ENCODE measurements around the gene RIC3.

Gene RIC3

DNA sequence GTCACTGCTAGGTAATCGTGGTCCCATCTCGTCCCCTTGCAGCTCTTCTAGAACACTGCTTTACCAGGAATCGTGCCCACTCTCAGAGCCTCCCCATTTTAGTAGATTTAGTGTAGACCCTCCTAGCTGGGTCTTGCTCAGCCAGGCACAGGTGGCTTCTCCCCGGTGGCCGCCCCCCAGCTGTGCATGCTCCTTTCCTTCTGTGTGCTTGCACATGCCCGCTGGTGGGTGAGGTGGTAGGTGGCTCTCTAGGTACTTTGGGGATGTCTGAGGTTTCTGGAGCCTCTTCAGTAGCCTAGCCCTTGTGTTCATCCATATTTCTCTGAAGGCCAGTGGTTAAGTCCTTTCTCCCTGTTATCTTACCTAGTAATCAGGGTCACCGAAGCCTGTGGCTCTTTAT is 82.3 kb downstream of the RIC3 start:
- DNase-seq (ENCODE audit: low spot score): no peak

DNA sequence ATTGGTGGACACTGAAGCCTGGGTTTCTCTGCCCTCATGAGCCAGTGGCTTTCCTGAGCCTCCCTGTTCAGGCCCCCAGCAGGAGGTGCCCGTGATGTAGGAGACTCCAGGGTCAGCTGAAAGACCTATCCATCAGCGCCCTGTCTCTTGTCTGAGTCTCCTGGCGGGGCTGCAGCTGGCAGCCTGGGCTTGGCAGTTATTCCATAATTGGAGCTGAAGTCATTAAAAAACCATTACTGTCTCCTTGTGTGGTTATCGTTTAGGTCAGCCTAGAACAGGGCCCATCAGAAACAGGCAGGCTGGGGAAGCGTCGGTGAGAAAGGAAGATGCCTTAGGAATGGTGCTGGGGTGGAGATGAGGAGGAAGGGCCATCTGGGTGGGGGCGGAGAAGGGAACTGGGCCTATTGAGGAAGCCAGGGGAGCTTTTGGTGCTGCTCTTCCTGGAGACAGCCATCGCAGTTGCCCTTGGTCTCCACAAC is 82.8 kb downstream of the RIC3 start:
- no peak for DNase-seq (ENCODE audit: low spot score)

DNA sequence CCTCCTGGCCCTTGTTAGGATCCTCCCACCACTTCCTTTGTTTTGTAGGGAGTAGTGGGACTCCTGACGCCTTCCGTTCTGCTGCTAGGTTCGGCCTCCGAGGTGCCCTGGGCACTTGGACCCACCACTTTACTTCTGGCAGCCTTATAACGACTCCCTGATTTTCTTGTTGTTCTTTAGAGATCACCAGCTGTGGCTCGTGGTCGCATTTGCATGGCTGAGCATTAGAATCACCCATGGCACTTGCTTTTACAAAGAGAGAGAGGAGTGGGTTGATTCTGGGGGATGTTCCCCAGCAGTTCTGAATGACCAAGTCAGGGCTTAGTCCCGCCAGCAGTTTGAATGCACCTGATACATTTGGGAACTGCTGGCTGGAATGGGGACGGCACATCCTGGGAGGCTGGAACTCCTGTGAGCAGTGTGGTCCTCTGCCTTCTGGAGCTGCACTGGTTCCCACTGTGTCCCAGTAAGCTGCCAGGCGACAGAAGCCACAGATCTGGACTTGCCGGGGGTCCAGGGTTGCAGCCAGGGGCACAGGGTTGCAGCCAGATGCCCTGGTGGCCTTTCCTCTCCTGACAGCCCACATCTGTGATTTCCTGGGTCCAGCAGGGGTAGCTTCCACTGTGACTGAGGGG is 83.7 kb downstream of the RIC3 start:
- no peak for DNase-seq (ENCODE audit: low spot score)

DNA sequence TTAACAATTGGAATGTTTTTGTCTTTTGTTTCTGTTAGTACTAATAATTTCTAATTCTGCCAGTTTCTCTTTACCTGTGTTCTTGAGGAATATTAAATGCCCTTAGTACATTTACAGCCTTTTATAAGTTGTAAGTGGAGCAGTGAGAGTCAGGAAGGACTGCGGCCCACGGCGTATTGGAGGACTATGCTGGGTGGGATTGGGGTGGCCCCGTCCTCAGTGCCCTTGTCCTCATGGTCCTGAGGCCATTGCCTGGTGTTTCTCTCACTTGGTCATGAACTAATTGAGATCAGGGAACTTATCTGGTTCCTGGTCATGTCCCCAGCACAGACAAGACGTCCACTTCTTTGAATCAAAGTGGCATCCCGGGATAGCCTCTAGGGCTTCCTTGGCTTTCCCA is 84.5 kb downstream of the RIC3 start:
- DNase-seq (ENCODE audit: low spot score): no peak

DNA sequence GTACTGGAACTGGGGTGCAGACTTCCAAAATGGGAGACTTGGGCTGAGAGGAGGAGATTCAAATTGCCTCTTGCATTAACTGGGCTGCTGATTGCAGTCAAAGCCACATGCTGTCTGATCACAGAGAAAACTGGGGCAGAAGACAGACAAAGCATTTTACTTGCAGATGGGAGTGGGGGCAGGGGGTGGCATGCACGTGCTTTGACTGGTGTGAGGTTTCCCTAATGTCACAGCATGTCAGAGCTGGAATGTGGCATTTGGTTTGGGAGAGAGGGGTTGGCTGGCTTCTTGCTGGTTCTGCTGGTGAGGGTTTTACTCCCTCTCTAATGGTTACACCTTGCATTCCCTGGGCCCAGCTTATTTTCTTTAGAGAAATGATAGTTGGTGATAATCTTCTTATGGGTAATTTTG is 84.9 kb downstream of the RIC3 start:
- no peak for DNase-seq (ENCODE audit: low spot score)

DNA sequence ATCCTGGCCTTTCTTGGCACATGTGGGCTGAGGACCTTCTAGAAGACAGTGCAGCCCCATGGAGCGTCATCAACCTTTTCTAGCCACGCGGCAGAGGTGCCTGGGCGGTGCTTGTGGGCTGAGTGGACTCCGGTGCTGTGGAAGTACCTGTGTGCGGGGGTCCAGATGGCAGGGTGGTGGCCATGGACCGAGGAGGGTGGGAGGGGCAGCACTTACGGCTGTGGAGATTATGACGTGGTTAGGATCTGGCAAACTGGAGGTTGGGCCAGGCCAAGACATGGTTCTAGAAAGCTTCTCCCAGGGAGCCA is 85.8 kb downstream of the RIC3 start:
- no peak for DNase-seq (ENCODE audit: low spot score)

DNA sequence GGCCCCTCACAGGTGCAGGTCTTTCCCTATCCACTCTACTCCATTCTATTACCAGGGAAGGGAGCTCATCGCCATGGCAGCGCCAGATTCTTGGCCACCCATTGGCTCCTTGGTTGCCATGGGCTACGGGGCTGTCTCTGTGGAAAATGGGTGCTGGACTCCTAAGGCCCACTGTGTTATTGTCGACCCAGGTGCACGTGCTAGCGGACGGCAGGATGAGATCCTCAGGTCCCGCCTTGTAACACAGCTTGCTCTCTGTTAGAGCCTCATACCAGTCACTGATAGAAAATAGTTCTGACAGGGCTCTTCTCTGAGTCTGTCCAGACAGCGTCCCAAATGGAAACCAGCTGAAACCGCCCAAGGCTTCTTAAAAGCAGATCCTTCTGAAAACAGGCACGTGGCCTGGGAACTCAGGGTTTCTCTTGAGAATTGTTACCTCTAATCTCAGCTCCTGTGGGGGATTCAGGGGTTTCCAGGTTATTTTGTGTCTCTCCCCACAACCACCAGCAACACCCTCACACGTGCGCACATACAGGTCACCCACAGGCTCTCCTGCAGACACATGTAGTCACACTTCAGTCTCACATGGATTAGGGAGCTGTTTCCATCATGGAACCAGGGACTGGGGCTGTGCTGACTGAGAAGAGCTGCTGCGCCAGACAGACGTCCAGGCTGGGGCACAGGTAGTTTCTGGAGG is 86.3 kb downstream of the RIC3 start:
- peak; percentile 54 for DNase-seq (ENCODE audit: low spot score)

DNA sequence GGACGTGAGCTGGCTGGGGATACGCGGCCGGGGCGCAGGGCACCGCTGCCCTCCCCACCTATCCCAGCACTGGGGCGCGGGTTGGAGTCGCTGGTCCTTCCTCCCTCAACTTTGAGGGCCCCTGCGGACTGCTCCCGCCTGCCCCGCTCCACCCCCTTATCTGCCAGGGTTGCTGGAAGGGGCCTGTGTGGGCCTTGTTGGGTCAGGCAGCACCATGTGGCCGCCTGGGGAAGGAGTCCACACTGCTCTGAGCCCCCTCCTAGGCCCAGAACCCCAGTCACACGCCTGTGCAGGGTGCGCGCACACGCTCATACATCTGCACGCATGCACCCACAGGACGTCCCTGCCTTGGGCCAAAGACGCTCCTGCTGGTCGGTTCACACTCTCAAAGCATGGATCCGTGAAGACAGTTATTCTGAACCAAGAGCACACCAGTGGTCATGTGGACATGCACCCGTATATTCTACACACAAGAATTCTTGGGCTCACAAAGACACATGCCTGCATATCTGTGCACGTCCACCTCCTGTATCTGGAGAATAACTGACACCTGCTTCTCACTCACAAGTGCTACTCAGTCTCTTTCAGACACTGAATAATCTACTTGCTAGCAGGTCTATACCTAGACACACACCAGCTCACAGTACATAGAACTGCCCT is 87.1 kb downstream of the RIC3 start:
- DNase-seq (ENCODE audit: low spot score): peak; percentile 47

DNA sequence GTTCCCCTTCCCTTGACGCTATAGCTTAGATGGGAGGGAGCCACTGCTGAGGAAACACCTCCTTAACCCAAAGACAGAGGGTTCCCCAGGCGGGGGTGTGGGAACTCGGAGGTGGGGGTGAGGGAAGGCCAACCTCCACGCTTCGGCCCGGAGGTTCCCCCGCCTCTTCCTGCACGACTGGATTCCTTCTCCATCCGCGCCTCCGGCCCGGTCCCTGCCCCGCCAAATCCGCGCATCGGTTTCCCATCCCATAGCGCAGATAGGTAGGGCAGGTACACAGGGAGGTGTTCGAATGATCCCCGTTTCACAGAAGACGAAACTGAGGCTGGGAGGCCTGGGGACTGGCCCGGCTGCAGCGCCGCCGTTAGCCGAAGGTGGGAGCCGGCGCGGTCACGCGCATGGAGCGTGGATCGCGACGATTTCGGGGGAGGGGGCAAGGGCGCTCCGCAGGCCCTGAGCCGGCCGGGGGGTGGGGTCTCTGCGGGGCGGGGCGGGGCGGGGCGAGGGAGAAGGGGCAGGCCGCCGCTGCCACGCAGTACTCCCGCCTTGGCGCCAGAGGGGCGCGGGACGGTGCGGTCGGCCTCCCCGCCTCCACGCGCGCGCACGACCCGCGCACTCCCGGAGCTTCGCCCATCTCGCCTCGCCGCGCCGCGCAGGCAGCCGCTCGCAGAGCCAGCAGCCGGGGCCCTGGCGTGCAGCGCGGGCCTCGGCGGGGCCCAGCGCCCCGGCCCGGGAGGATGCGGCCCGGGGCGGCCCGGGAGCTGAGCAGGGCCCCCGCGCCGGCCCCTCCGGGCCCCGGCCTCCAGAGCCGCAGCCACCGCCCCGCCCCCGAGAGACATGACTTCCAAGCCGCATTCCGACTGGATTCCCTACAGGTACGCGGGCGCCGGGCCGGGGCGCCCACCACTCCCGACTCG is 87.9 kb downstream of the RIC3 start, which contains the start of gene TUB:
TSS of gene TUB (plus strand) at position 538 of the 917 bp plus-strand sequence. CDS start at position 838, 300 bp downstream.
- DNase-seq (ENCODE audit: low spot score): peak; percentile 87

DNA sequence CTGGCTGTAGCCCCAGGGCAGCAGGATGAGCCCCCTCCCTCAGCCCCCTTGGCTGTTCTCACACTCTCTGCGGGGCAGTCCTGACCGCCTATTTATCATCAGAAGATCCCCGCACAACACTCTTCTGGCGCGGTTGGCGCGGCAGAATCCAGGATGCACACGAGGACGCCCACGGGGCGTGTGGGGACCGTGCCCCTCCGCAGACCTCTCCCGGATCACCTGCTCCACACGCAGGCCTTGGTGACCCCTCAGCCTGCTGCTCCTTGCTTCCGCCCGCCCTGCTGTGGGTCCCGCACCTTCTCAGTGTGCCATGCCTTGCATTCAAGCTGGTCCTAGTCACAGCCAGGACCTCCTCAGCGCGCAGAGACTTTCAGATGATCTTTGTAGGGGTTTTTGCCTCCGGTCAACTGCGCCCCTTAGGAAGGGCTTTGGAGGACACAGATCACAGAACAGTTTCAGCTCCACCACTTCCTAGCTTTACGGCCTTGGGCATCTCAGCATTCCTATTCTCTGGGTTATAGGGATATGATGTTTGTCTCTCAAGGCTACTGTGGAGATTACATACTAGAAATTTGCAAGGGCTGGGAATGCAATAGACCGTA is 88.7 kb downstream of the RIC3 start:
- DNase-seq (ENCODE audit: low spot score): no peak

DNA sequence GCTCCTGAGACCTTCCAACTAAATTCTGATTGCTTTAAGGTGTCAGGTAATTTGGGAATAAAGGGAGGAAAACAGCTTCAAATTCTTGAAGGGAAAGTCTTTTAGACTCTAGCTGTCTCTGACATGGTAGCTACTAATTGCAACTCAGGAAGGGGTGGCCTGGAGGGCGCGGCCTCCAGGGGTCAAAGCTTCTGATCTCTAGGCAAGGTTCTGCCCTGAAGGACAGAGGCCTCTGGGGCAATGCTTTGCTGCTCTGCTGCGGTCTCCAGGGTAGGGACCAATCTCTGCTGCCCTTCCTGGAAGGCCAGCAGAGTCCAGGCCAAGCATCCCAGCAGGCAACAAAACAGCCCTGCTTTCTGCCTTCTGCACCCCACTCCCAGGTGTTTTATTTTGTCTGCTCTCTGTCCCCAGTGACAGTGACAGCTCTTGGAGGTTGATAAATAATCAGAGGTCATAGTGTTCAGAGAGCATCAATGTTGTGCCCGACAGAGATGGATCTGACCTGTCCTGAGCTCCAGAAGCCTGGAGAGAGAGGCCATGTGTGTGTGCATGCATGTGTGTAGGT is 89.6 kb downstream of the RIC3 start:
- DNase-seq (ENCODE audit: low spot score): no peak

DNA sequence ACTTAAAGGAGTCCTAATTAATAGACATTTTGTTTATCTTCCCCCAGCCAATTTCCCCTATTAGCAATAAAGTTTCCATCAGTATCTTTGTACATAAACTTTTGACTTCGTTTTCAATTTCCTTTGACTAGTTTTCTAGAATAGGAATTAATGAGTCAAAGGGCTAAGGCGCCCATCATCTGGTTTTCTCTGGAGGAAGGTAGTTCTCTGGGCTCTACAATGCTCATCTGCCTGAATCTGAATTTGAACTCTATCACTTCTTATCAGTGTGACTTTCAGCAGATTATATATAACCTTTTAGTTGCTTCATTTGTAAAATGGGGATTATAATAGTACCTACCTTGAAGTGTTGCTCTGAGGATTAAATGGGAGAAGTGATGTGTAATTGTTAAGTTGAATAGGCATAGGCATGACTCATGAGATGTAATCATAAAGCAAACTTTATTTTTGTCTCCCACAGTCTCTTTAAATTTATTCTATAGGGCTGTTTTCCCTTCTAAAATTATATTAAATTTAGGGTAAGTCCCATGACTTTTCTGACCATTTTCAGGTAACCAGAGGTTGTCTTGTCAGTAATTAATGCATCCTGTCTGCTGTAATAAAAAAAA is 93.6 kb downstream of the RIC3 start:
- no peak for DNase-seq (ENCODE audit: low spot score)

DNA sequence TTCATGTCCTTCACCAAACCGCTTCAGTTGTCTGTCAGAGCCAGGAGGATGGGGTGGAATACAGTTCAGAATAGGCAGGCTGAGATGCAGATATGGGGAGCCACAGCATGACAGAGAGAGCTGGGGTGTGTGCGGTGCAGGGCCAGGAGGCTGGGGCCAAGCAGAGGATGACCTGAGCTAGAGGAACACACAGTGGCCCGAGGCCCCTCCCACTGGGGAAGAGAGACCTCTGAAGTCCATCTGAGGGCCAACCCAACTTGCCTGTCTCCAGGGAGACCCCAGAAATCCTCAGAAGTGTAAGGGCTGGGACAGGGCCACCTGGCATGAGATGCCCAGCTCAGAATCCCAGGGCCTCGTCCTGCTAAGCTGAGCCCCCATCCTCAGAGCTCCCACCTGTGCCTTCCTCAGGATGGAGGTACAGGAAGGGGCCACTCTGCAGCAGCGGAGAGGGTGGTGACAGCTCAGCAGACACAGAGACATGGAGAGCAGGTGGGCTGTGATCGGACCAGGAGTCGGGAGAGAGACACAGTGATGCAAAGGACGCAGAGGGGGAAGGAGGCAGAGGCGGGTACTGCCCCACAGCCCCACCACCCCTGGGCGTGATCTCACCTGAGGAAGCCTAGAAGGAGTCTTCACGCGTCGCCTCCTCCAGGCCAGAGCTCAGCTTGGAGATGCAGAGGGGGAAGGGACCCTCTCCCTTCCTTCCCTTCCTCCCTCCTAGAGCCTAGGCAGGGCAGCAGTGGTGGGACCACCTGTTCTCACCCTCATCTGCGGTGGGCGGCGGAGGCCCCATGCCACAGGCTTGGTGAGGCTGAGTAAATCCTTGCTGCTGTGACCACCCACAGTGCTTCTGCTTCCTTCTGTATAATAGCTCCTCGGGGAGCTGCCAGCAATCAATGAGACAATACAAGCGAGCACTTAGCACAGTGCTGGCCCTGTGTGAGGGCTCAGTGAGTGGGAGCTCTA is 96.9 kb downstream of the RIC3 start:
- DNase-seq (ENCODE audit: low spot score): no peak

DNA sequence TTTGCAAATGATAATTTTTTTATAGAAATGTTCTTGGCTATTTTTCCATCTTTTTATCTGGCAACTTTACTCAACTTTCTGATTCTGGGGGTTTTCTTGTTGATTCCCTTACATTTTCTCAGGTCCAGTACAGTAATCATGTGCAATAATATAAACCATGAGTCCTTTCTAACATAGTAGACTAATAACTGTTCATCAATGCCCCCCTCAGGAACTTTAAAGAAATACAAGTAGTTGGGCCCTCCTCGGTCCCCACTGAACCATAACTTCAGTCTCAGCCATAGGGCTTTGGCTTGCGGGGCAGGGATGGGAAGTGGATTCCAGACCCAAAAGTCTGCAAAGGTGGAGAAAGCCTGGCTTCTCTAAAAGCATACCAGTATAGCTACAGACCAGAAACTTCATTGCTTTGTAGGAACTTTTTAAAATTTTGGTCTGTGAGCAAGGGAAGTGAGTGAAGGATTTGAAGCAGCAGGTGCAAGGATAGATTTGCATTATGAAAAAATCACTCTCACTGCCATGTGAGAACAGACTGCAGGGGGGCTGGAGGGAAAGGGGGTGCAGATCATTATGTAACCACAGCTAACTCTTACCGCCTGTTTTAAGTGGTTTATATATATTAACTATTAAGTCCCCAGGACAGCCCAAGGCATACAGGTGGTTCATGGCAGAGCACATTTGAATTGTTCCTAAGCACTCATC is 98.3 kb downstream of the RIC3 start:
- DNase-seq (ENCODE audit: low spot score): peak; percentile 80

DNA sequence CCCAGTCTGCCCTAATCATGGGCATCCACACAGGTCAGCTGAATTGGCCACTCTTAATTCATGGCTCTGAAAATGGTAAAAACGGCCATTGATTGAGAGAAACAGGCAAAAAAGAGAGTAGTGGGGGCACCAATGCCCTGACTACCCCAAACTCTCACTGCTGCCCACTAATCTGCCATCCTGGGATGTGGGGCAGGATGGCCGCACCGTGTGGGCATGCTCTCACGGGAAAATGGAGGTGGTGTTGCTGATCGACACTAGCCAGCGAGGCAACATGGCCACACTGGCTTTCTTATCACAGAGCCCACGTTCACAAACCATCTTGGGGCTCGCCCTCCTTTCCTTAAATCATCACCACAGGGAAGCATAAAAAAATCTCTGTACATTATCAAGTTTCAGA is 99.1 kb downstream of the RIC3 start:
- DNase-seq (ENCODE audit: low spot score): no peak

DNA sequence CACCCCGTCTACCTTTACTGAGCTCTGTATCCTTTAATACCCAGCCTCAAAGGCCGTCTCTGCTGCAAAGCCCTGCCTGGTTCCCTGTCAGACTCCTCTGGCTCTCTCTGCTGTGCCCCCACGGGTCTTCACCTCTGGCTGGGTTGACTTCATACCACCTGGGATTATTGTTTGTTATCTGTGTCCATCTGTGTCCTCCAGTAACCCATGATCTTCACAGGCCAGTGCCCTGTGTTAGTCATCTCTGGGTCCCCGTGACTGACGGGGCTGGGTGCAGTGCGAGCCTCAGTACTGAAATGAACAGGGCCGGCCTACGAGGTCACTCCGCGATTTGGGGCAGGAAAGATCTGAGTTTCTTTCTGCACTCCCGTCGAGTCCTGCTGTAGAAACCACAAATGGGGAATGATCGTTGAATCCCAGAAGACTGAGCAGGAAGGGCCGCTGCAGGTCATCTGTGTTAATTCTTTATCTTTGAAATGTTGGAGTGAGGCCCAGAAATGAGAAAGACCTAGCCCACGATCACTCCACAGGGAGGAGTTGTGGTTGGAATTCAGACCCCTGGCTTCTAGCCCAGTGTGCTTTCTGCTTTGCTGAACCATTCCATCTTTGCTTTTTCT is 100.1 kb downstream of the RIC3 start:
- peak; percentile 73 for DNase-seq (ENCODE audit: low spot score)

DNA sequence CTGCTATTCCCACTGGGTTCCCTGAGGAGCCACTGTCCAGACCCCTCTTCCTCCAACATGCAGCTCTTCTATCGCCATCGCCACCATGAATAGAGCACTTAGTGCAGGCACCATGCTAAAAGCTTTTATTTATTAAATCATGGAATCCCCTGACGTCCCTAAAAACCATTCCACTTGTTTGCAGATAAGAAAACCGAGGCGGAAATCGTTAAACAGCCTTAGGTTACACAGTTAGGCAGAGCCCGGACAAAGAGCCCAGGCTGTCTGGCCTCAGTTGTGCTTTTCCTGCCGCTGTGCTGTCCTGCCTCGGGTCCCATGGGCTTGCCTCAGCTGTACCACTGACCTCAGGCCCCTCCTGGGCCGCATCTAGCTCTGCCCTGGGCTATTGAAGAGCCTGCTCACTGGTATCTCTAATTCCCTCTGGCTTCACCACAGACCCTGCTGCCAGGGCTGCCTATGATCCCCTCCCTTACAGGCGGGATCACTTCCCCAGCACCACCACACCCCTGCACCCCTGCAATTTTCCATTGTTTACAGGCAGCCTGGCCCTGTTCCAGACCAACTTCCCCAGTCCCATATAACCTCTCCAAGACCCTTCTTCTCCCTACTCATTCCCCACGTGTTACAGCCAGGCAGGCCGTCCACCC is 100.8 kb downstream of the RIC3 start:
- no peak for DNase-seq (ENCODE audit: low spot score)

DNA sequence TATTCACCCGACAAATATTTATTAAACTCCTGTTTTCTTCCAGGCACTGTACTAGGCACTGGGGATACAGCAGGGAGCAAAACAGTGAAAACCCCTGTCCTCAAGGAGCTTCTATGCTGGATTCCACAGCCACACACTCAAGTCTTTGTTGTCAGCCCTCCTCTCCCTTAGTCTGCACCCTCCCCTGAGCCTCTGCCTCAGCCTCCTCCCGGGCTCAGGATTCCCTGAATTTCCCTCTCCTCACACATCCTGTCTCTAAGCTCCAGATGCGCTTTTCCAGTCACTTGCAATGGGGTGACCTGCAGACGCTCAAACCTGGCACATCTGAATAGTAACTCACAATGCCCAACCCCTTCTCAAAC is 101.3 kb downstream of the RIC3 start:
- no peak for DNase-seq (ENCODE audit: low spot score)

All from GM03348 (cell line).